ENCODE results near the gene ACADVL. TPM values are rescaled to one million over a fixed set of nuclear protein-coding genes. Genes with fewer than 3 reads are reported as not detected.

Gene ACADVL
- total and polyA plus RNA-seq, 2 experiments from 2014 or later, result 441 to 453 TPM

DNA sequence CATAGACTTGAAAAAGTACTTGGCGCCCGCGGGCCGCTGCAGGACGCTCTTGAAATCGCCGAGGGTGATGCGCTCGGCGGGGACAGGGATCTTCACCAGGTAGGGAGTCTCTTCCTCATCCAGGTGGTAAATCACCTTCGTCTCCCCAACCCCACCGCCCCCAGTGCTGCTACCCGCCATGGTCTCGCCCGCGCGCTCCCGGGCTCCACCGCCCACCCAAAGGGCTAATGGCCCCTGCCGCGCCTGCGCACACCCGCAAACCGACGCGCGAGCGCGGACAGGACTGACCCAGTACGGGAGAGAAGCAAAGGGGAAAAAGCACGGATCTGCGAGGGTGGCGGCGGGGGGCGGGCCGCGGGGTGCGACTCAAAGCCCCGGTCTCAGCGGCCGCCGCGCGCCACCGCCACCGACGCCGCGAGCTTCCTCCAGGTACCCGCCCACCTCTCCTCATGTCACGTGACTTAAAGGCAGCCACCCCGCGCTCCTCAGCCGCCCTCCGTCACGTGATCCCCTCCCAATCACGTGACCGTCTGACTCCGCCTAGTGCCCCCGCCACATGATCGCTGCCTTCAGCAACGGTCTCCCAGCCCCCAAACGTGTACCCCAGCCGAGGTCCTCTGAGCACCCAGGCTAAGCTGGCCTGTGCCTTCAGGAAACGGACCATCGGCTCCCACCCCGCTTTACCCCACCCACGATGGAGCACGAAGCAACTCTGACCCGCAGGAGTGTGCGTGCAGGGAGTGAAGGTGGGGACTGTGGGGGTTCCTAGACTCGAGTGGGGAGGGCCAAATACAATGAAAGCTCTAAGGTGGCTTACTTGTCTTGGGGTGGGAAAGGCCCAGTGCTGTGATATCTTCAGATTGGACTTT lies 14.6 kb downstream of the ACADVL start, which contains the start of gene DVL2:
Gene DVL2 (minus strand): TSS at position 435 of the 869 bp plus-strand sequence. CDS start 255 bp downstream, at position 180.
- Histone ChIP-seq H3K9me3 (ENCODE audit: low read depth) (no peaks in the 10 kb centered on the region), H3K4me1 (ENCODE audit: insufficient read depth) (peaks cover 22% of the 10 kb centered on the region), H2AFZ (peak within 1 kb of the TSS; percentile 76), H3K4me3 (peak within 1 kb of the TSS; percentile 89), H3K27ac (peak within 1 kb of the TSS; percentile 77), H3K27me3 (replicated peaks; ENCODE audit: insufficient read depth) (no peaks in the 10 kb centered on the region), H3F3A (ENCODE audit: insufficient read depth) (peaks cover 36% of the 10 kb centered on the region), H3K9ac (peak within 1 kb of the TSS; percentile 91), H3K4me2 (ENCODE audit: unreplicated experiment) (peak within 1 kb of the TSS; percentile 95), H4K20me1 (ENCODE audit: insufficient read depth) (no peaks in the 10 kb centered on the region; the same call in 1 of the 2 replicates), H3K79me2 (ENCODE audit: insufficient read depth) (peaks cover 89% of the 10 kb centered on the region), H3K9me2 (ENCODE audit: insufficient read depth) (no peaks in the 10 kb centered on the region), H3K36me3 (ENCODE audit: low read depth) (no peaks in the 10 kb centered on the region; the same call in 1 of the 2 replicates)
- in situ Hi-C loops (cut with MboI), result no loop called here
- WGBS, 2 experiments (ENCODE audit: low coverage in 1 of 2, low lambda C conversion rate in 2 of 2, missing lambda C conversion rate in 2 of 2), result 1 to 2% methylated on average over 44 to 71 of the region's 72 CpGs
- DNase-seq, result peak; percentile 98
- TF ChIP-seq EZH2phosphoT487 (IDR thresholded peaks at IDR 0.05; ENCODE audit: insufficient read depth, low read depth) (no peak), EZH2 (IDR thresholded peaks at IDR 0.05; ENCODE audit: insufficient read depth, poor library complexity, severe bottlenecking) (no peak)

DNA sequence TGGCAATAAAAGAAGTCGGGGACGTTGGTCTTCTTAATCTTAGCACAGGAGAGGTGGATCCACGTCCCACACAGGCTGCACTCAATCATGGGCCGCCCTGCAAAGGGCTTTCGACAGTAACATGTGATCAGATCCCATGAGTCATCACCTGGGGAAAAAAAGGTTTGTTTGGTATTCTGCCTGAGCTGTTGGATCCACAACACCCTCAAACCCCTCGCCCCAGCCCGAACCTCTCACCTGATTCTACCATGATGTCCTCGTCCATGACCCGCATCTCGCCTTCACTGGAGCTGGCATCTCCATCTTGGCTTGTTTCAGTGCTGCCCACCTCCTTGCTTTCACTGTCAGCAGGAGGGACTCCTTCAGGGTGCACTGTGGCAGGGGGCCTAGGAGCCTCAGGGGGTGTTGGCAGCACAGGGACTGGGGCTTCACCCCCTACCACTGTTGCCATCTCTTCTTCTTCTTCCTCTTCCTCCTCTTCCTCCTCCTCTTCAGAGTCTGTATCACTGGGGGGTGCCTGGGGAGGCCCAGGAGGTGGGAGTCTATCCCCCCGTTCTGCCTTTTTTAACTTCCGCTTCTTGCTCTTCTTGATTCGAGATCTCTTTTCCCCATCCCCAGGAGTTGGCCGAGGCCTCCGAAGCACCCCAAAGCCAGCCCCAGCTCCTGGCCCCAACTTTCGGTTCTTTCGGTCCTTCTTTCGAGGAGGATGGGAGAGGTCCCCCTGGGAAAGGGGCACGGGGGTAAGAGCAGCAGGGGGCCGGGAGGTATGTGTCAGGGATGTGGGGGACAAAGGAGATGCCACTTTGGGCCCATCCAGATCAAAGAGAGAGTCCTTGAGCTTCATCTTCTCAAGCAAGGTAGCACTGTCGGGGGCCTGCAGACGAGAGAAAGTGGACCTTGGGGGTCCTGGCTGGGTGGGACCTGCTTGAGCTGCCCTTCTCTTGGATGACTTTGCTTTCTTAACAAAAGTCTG lies 16.2 kb downstream of the ACADVL start:
- DNase-seq, result peak; percentile 47
- peak overlapping the region; percentile 77 for H3K27ac ChIP-seq
- H3K36me3 ChIP-seq (ENCODE audit: low read depth), result peaks cover 12% of the 10 kb centered on the region; the same call in 1 of the 2 replicates
- peak overlapping the region; percentile 95 for H3K4me2 ChIP-seq (ENCODE audit: unreplicated experiment)
- 83 to 87% methylated on average over 22 of the region's 22 CpGs for WGBS, 2 experiments (ENCODE audit: low coverage in 1 of 2, low lambda C conversion rate in 2 of 2, missing lambda C conversion rate in 2 of 2)
- TF ChIP-seq EZH2 (IDR thresholded peaks at IDR 0.05; ENCODE audit: insufficient read depth, poor library complexity, severe bottlenecking) (no peak), EZH2phosphoT487 (IDR thresholded peaks at IDR 0.05; ENCODE audit: insufficient read depth, low read depth) (no peak)
- peaks cover 85% of the 10 kb centered on the region for H3K79me2 ChIP-seq (ENCODE audit: insufficient read depth)
- peaks cover 33% of the 10 kb centered on the region for H3K4me1 ChIP-seq (ENCODE audit: insufficient read depth)
- H3K27me3 ChIP-seq (replicated peaks; ENCODE audit: insufficient read depth), result no peaks in the 10 kb centered on the region
- H2AFZ ChIP-seq, result no peak overlapping the region
- no peak overlapping the region for H3K4me3 ChIP-seq
- no peaks in the 10 kb centered on the region for H3K9me3 ChIP-seq (ENCODE audit: low read depth)
- no peaks in the 10 kb centered on the region for H3K9me2 ChIP-seq (ENCODE audit: insufficient read depth)
- no peaks in the 10 kb centered on the region; the same call in 1 of the 2 replicates for H4K20me1 ChIP-seq (ENCODE audit: insufficient read depth)
- in situ Hi-C loops (cut with MboI), result no loop called here
- H3F3A ChIP-seq (ENCODE audit: insufficient read depth), result peaks cover 48% of the 10 kb centered on the region
- peak overlapping the region; percentile 96; the same call in 1 of the 2 replicates for H3K9ac ChIP-seq

GRCh38 chr17:7236808-7237207 lies 17.1 kb downstream of the ACADVL start:
- Histone ChIP-seq H3K27me3 (replicated peaks; ENCODE audit: insufficient read depth) (no peaks in the 10 kb centered on the region), H3K4me1 (ENCODE audit: insufficient read depth) (peaks cover 38% of the 10 kb centered on the region), H3K9me3 (ENCODE audit: low read depth) (no peaks in the 10 kb centered on the region), H2AFZ (no peak overlapping the region), H3K9me2 (ENCODE audit: insufficient read depth) (no peaks in the 10 kb centered on the region), H3F3A (ENCODE audit: insufficient read depth) (peaks cover 56% of the 10 kb centered on the region), H3K36me3 (ENCODE audit: low read depth) (peaks cover 14% of the 10 kb centered on the region; the same call in 1 of the 2 replicates), H3K27ac (peak overlapping the region; percentile 77; the same call in 1 of the 2 replicates), H3K9ac (peak overlapping the region; percentile 96), H3K79me2 (ENCODE audit: insufficient read depth) (peaks cover 85% of the 10 kb centered on the region), H3K4me3 (peak overlapping the region; percentile 99), H4K20me1 (ENCODE audit: insufficient read depth) (no peaks in the 10 kb centered on the region; the same call in 1 of the 2 replicates), H3K4me2 (ENCODE audit: unreplicated experiment) (peak overlapping the region; percentile 44)
- WGBS, 2 experiments (ENCODE audit: low coverage in 1 of 2, low lambda C conversion rate in 2 of 2, missing lambda C conversion rate in 2 of 2), result 75 to 77% methylated on average over 6 of the region's 6 CpGs
- in situ Hi-C loops (cut with MboI), result no loop called here
- DNase-seq, result no peak
- TF ChIP-seq EZH2 (IDR thresholded peaks at IDR 0.05; ENCODE audit: insufficient read depth, poor library complexity, severe bottlenecking), result no peak
- TF ChIP-seq EZH2phosphoT487 (IDR thresholded peaks at IDR 0.05; ENCODE audit: insufficient read depth, low read depth), result no peak
